ENCODE data around the gene NAT16.

GRCh38 chr7:101174322-101174854 lies 5.7 kb downstream of the NAT16 start:
- TF ChIP-seq CTCF (IDR thresholded peaks at IDR 0.05) (no peak), POLR2A (IDR thresholded peaks at IDR 0.05) (no peak)
